Right cardiac atrium (tissue), 5 donors: Measurements from ENCODE around the gene PROSER3. TPM values are rescaled to one million over a fixed set of nuclear protein-coding genes. Genes with fewer than 3 reads are reported as not detected.

Source experiments
- polyA plus RNA-seq: library from polyadenylated mRNA; stranded (reverse); fragments of 200-250 nt; gene quantifications from one replicate; pipeline ENCODE4 v1.2.3, GENCODE V29; 2013
- total RNA-seq, 4 donors: library from RNA; stranded (reverse); fragmentation: NEBNext Ultra II Directional; extraction: Animal tissue kit (Norgen Biotek cat#: 25700); gene quantifications; one replicate each; pipeline ENCODE4 v1.2.1, GENCODE V29; 2021
- donor health status: healthy with polysubstance abuse.
- donor health status: DM: no; HTN: yes; CAD: no.
- donor health status: DM: no; HTN: no; CAD: no.
- donor health status: DM: no; HTN: yes; CAD: no; lungs with severe emphysema.
- donor health status: DM: yes; HTN: yes; CAD: no.

The PROSER3 gene
- total and polyA plus RNA-seq, 5 donors = 5.6 to 10.3 (median 7.1) TPM

Other genes starting within 250 kb of the PROSER3 start
- 10 to 100 TPM in 3 of 4 donors, 1 to 10 TPM in 1; 9.1 to 23.4 (median 15.7) TPM for gene DMKN, start 244.5 kb upstream of the PROSER3 start, total RNA-seq
- 22.8 TPM for gene DMKN, start 244.5 kb upstream of the PROSER3 start, polyA plus RNA-seq
- not detected for gene SBSN, start 229.9 kb upstream of the PROSER3 start, total RNA-seq
- not detected for gene SBSN, start 229.9 kb upstream of the PROSER3 start, polyA plus RNA-seq
- gene GAPDHS, start 224.7 kb upstream of the PROSER3 start, total RNA-seq = not detected
- not detected for gene GAPDHS, start 224.7 kb upstream of the PROSER3 start, polyA plus RNA-seq
- 10 to 100 TPM; 77.3 to 94.8 (median 85.0) TPM for gene TMEM147, start 212.6 kb upstream of the PROSER3 start, total RNA-seq
- gene TMEM147, start 212.6 kb upstream of the PROSER3 start, polyA plus RNA-seq = 140 TPM
- gene ATP4A, start 194.5 kb upstream of the PROSER3 start, total RNA-seq = not detected
- gene ATP4A, start 194.5 kb upstream of the PROSER3 start, polyA plus RNA-seq = not detected
- not detected for gene PMIS2, start 172.0 kb upstream of the PROSER3 start, total RNA-seq
- gene PMIS2, start 172.0 kb upstream of the PROSER3 start, polyA plus RNA-seq = not detected
- gene HAUS5, start 145.4 kb upstream of the PROSER3 start, total RNA-seq = 1 to 10 TPM; 3.1 to 5.6 (median 4.8) TPM
- 4.5 TPM for gene HAUS5, start 145.4 kb upstream of the PROSER3 start, polyA plus RNA-seq
- gene RBM42, start 129.1 kb upstream of the PROSER3 start, total RNA-seq = 10 to 100 TPM; 52.0 to 57.9 (median 54.2) TPM
- gene RBM42, start 129.1 kb upstream of the PROSER3 start, polyA plus RNA-seq = 50.9 TPM
- gene ETV2, start 116.4 kb upstream of the PROSER3 start, total RNA-seq = 1 to 10 TPM in 1 of 4 donors, under 1 TPM in 2, not detected in 1; 0.41 to 1.0 (median 0.59) TPM
- gene ETV2, start 116.4 kb upstream of the PROSER3 start, polyA plus RNA-seq = 0.77 TPM
- gene COX6B1, start 109.9 kb upstream of the PROSER3 start, total RNA-seq = 1,000 to 10,000 TPM in 3 of 4 donors, 100 to 1,000 TPM in 1; 899 to 1,285 (median 1,111) TPM
- gene COX6B1, start 109.9 kb upstream of the PROSER3 start, polyA plus RNA-seq = 3,084 TPM
- not detected for gene UPK1A, start 91.7 kb upstream of the PROSER3 start, total RNA-seq
- gene UPK1A, start 91.7 kb upstream of the PROSER3 start, polyA plus RNA-seq = not detected
- not detected for gene ZBTB32, start 53.6 kb upstream of the PROSER3 start, total RNA-seq
- not detected for gene ZBTB32, start 53.6 kb upstream of the PROSER3 start, polyA plus RNA-seq
- 10 to 100 TPM; 14.7 to 19.1 (median 17.8) TPM for gene KMT2B, start 40.2 kb upstream of the PROSER3 start, total RNA-seq
- gene KMT2B, start 40.2 kb upstream of the PROSER3 start, polyA plus RNA-seq = 13.8 TPM
- gene IGFLR1, start 15.7 kb upstream of the PROSER3 start, total RNA-seq = 1 to 10 TPM; 1.8 to 6.3 (median 4.4) TPM
- 4.7 TPM for gene IGFLR1, start 15.7 kb upstream of the PROSER3 start, polyA plus RNA-seq
- 10 to 100 TPM; 19.6 to 31.3 (median 22.8) TPM for gene U2AF1L4, start 12.8 kb upstream of the PROSER3 start, total RNA-seq
- gene U2AF1L4, start 12.8 kb upstream of the PROSER3 start, polyA plus RNA-seq = 32.3 TPM
- 10 to 100 TPM; 40.0 to 50.4 (median 43.8) TPM for gene PSENEN, start 12.5 kb upstream of the PROSER3 start, total RNA-seq
- 69.7 TPM for gene PSENEN, start 12.5 kb upstream of the PROSER3 start, polyA plus RNA-seq
- gene LIN37, start 9.6 kb upstream of the PROSER3 start, total RNA-seq = 10 to 100 TPM in 2 of 4 donors, 1 to 10 TPM in 2; 8.2 to 14.6 (median 10.3) TPM
- 17.9 TPM for gene LIN37, start 9.6 kb upstream of the PROSER3 start, polyA plus RNA-seq
- gene HSPB6, start 1.1 kb upstream of the PROSER3 start, total RNA-seq = 100 to 1,000 TPM; 107 to 207 (median 148) TPM
- gene HSPB6, start 1.1 kb upstream of the PROSER3 start, polyA plus RNA-seq = 209 TPM
- 10 to 100 TPM in 1 of 4 donors, 1 to 10 TPM in 3; 1.5 to 11.8 (median 4.9) TPM for gene ARHGAP33, start 17.4 kb downstream of the PROSER3 start, total RNA-seq
- 4.3 TPM for gene ARHGAP33, start 17.4 kb downstream of the PROSER3 start, polyA plus RNA-seq
- not detected for gene PRODH2, start 54.7 kb downstream of the PROSER3 start, total RNA-seq
- not detected for gene PRODH2, start 54.7 kb downstream of the PROSER3 start, polyA plus RNA-seq
- not detected for gene NPHS1, start 94.3 kb downstream of the PROSER3 start, total RNA-seq
- not detected for gene NPHS1, start 94.3 kb downstream of the PROSER3 start, polyA plus RNA-seq
- not detected for gene KIRREL2, start 98.7 kb downstream of the PROSER3 start, total RNA-seq
- gene KIRREL2, start 98.7 kb downstream of the PROSER3 start, polyA plus RNA-seq = not detected
- gene APLP1, start 110.4 kb downstream of the PROSER3 start, total RNA-seq = 10 to 100 TPM; 18.0 to 26.3 (median 21.0) TPM
- gene APLP1, start 110.4 kb downstream of the PROSER3 start, polyA plus RNA-seq = 33.2 TPM
- 10 to 100 TPM in 1 of 4 donors, 1 to 10 TPM in 3; 4.4 to 10.7 (median 6.3) TPM for gene NFKBID, start 142.4 kb downstream of the PROSER3 start, total RNA-seq
- 6.4 TPM for gene NFKBID, start 142.4 kb downstream of the PROSER3 start, polyA plus RNA-seq
- 1 to 10 TPM; 2.3 to 4.4 (median 2.7) TPM for gene HCST, start 144.4 kb downstream of the PROSER3 start, total RNA-seq
- 2.6 TPM for gene HCST, start 144.4 kb downstream of the PROSER3 start, polyA plus RNA-seq
- gene TYROBP, start 150.1 kb downstream of the PROSER3 start, total RNA-seq = 10 to 100 TPM; 37.2 to 52.6 (median 43.3) TPM
- gene TYROBP, start 150.1 kb downstream of the PROSER3 start, polyA plus RNA-seq = 36.7 TPM
- 10 to 100 TPM in 1 of 4 donors, 1 to 10 TPM in 3; 8.2 to 10.8 (median 9.0) TPM for gene LRFN3, start 178.2 kb downstream of the PROSER3 start, total RNA-seq
- gene LRFN3, start 178.2 kb downstream of the PROSER3 start, polyA plus RNA-seq = 8.4 TPM
- gene SDHAF1, start 237.0 kb downstream of the PROSER3 start, total RNA-seq = 10 to 100 TPM; 10.9 to 14.9 (median 13.3) TPM
- gene SDHAF1, start 237.0 kb downstream of the PROSER3 start, polyA plus RNA-seq = 11.2 TPM